ENCODE data around the gene GOLGA6C. TPM values are rescaled to one million over a fixed set of nuclear protein-coding genes. Genes with fewer than 3 reads are reported as not detected.

Gene GOLGA6C
- total and polyA plus RNA-seq, 9 of the 15 experiments (the other 6 are each of a cell fraction or from before 2014, with no cell fraction given), result not detected

DNA sequence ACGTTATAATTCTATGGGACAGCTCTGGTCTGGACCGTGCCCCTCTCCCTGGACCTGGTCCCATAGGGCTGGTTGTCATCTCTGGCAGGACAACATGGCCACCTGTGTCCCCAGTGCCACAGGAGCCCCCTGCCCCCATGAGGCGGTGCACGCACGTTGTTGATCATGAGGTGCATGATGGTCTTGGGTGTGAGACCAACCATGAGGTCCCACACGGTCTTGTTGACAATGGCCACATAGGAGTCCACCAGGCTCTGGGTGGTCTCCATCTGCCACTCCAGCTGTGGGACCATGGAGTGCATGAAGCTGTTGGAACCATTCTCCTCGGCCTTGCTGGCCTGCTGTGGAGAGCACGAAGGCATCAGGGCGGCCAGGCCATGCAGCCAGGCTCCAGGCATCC is 44.2 kb downstream of the GOLGA6C start:
- Histone ChIP-seq H3K4me2 (ENCODE audit: insufficient read depth, low read length) (no peak overlapping the region), H3K9me3 (replicated peaks; ENCODE audit: control insufficient read depth, insufficient read depth, low read depth, low read length) (no peaks in the 10 kb centered on the region), H3K4me3 (no peak overlapping the region), H3K27me3 (ENCODE audit: control insufficient read depth in 2 of 2, insufficient read depth in 2 of 2, low read length in 2 of 2) (peaks cover 10 to 29% of the 10 kb centered on the region in 2 experiments; a peak in 4 of 5 replicates), H2AFZ (ENCODE audit: low read depth, low read length) (no peak overlapping the region), H3K9me1 (ENCODE audit: control insufficient read depth, insufficient read depth, low read length) (no peaks in the 10 kb centered on the region), H3K9ac (ENCODE audit: insufficient read depth in 1 of 2, low read depth in 2 of 2, low read length in 2 of 2) (no peak overlapping the region), H3K4me1 (replicated peaks in 1 of 2; ENCODE audit: control insufficient read depth in 2 of 2, insufficient read depth in 2 of 2, low read length in 2 of 2) (peaks cover 0 to 3% of the 10 kb centered on the region in 2 experiments; a peak in 1 of 5 replicates), H3K36me3 (ENCODE audit: control insufficient read depth, insufficient read depth, low read length) (no peaks in the 10 kb centered on the region), H3K79me2 (ENCODE audit: control insufficient read depth, insufficient read depth, low read length) (no peaks in the 10 kb centered on the region), H4K20me1 (replicated peaks; ENCODE audit: control insufficient read depth, insufficient read depth, low read length) (no peaks in the 10 kb centered on the region), H3K27ac (ENCODE audit: extremely low read depth, low read depth, low read length) (no peak overlapping the region)
- POLR2A ChIA-PET, result interaction anchor here (0.7 kb wide), 1 partner anchor 293 kb away, joined by 3 read pairs; no protein-coding TSS in a partner anchor
- whole genome bisulfite sequencing (ENCODE audit: insufficient coverage, low coverage, missing lambda C conversion rate), result 5% methylated on average over 9 of the region's 9 CpGs
- intact Hi-C loops (cut with micrococcal nuclease), result no loop called here
- FAIRE-seq, result no peak
- DNase-seq (ENCODE audit: extremely low read depth in 1 of 4, low spot score in 3 of 4), result no peak
- ATAC-seq, result no peak
- no peak for TF ChIP-seq RAD51 (IDR thresholded peaks at IDR 0.05; ENCODE audit: borderline replicate concordance, low read depth)
- no peak for TF ChIP-seq ZBTB8A (IDR thresholded peaks at IDR 0.05; ENCODE audit: partially characterized antibody)
- TF ChIP-seq, protein P1, sequence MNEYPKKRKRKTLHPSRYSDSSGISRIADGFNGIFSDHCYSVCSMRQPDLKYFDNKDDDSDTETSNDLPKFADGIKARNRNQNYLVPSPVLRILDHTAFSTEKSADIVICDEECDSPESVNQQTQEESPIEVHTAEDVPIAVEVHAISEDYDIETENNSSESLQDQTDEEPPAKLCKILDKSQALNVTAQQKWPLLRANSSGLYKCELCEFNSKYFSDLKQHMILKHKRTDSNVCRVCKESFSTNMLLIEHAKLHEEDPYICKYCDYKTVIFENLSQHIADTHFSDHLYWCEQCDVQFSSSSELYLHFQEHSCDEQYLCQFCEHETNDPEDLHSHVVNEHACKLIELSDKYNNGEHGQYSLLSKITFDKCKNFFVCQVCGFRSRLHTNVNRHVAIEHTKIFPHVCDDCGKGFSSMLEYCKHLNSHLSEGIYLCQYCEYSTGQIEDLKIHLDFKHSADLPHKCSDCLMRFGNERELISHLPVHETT (CRISPR knock-in tag; conservative IDR thresholded peaks at IDR 0.05 in 1 of 2, IDR thresholded peaks at IDR 0.05 in 1 of 2), result no peak
- TF ChIP-seq RBBP5 (IDR thresholded peaks at IDR 0.05; ENCODE audit: borderline replicate concordance, insufficient read depth, low read length, poor library complexity, severe bottlenecking), result no peak
- TF ChIP-seq ZNF589 (CRISPR knock-in tag; IDR thresholded peaks at IDR 0.05; ENCODE audit: low read depth), result no peak
- TF ChIP-seq ZNF316 (IDR thresholded peaks at IDR 0.05), result no peak
- TF ChIP-seq ZNF780A (CRISPR knock-in tag; IDR thresholded peaks at IDR 0.05), result no peak
- no peak for TF ChIP-seq TAF7 (tag; IDR thresholded peaks at IDR 0.05)
- no peak for TF ChIP-seq RNF2 (IDR thresholded peaks at IDR 0.05)
- no peak for TF ChIP-seq ERF (CRISPR knock-in tag; IDR thresholded peaks at IDR 0.05)
- TF ChIP-seq, protein P2, sequence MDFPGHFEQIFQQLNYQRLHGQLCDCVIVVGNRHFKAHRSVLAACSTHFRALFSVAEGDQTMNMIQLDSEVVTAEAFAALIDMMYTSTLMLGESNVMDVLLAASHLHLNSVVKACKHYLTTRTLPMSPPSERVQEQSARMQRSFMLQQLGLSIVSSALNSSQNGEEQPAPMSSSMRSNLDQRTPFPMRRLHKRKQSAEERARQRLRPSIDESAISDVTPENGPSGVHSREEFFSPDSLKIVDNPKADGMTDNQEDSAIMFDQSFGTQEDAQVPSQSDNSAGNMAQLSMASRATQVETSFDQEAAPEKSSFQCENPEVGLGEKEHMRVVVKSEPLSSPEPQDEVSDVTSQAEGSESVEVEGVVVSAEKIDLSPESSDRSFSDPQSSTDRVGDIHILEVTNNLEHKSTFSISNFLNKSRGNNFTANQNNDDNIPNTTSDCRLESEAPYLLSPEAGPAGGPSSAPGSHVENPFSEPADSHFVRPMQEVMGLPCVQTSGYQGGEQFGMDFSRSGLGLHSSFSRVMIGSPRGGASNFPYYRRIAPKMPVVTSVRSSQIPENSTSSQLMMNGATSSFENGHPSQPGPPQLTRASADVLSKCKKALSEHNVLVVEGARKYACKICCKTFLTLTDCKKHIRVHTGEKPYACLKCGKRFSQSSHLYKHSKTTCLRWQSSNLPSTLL (IDR thresholded peaks at IDR 0.05), result no peak
- no peak for TF ChIP-seq TARDBP (IDR thresholded peaks at IDR 0.05)
- TF ChIP-seq PCBP2 (IDR thresholded peaks at IDR 0.05; ENCODE audit: low read depth, low read length, poor library complexity, severe bottlenecking), result no peak
- no peak for TF ChIP-seq POLR3G (IDR thresholded peaks at IDR 0.05; ENCODE audit: extremely low read depth, insufficient read length, insufficient replicate concordance)
- TF ChIP-seq, protein P3, sequence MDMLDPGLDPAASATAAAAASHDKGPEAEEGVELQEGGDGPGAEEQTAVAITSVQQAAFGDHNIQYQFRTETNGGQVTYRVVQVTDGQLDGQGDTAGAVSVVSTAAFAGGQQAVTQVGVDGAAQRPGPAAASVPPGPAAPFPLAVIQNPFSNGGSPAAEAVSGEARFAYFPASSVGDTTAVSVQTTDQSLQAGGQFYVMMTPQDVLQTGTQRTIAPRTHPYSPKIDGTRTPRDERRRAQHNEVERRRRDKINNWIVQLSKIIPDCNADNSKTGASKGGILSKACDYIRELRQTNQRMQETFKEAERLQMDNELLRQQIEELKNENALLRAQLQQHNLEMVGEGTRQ (CRISPR knock-in tag; IDR thresholded peaks at IDR 0.05), result no peak
- no peak for TF ChIP-seq EGR1 (conservative IDR thresholded peaks at IDR 0.05)
- no peak for TF ChIP-seq ATF1 (CRISPR knock-in tag; IDR thresholded peaks at IDR 0.05)
- TF ChIP-seq ATF1 (tag; IDR thresholded peaks at IDR 0.05), result no peak
- no peak for TF ChIP-seq KLF1 (tag; IDR thresholded peaks at IDR 0.05)
- in situ Hi-C loops (cut with MboI), result loop anchor here (10.0 kb wide), 1 partner anchor 1238 kb away; no protein-coding TSS in a partner anchor
- CTCF ChIA-PET (ENCODE audit: low intra/inter-chr PET ratio), result no interaction called here
- no TSS peak for BruUV-seq (replicated peaks)
